ENCODE measurements around the gene CA12.

CA12 gene

DNA sequence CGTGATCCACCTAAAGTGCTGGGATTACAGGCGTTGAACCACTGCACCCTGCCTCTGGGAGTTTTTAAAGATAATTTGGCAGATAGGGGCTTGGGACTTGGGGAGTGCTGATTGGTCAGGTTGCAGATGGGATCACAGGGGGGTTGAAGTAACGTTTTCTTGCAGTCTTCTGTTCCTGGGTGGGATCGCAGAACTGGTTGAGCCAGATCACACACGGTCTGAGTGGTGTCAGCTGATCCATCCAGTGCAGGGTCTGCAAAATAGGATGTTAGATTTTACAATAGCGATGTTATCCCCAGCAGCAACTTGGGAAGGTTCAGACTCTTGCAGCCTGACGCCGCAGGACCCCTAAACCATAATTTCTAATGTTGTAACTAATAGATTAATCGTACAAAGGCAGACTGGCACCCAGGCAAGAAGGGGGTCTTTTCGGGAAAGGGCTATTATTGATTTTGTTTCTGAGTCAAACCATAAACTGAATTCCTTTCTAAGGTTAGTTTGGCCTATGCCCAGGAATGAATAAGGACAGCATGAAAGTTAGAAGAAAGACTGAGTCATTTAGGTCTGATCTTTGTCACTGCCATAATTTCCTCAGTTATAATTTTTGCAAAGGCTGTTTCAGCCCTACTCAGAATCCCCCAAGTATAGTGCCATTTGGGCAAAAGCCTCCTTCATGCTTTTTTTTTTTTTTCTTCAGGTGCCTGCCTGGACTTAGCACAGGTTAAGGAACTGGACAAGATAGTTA lies 1.5 kb upstream of the CA12 start:
- Histone ChIP-seq H3K4me3 (replicated peaks; ENCODE audit: insufficient read depth, low read length) (no peak overlapping the region), H3K27ac (replicated peaks) (no peak overlapping the region), H3K27me3 (ENCODE audit: insufficient read depth, poor library complexity, severe bottlenecking) (peaks cover 15% of the 10 kb centered on the region)
- no peak for DNase-seq (ENCODE audit: low read depth in 1 of 2, low spot score in 1 of 2)
- TF ChIP-seq, protein P1, sequence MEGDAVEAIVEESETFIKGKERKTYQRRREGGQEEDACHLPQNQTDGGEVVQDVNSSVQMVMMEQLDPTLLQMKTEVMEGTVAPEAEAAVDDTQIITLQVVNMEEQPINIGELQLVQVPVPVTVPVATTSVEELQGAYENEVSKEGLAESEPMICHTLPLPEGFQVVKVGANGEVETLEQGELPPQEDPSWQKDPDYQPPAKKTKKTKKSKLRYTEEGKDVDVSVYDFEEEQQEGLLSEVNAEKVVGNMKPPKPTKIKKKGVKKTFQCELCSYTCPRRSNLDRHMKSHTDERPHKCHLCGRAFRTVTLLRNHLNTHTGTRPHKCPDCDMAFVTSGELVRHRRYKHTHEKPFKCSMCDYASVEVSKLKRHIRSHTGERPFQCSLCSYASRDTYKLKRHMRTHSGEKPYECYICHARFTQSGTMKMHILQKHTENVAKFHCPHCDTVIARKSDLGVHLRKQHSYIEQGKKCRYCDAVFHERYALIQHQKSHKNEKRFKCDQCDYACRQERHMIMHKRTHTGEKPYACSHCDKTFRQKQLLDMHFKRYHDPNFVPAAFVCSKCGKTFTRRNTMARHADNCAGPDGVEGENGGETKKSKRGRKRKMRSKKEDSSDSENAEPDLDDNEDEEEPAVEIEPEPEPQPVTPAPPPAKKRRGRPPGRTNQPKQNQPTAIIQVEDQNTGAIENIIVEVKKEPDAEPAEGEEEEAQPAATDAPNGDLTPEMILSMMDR (IDR thresholded peaks at IDR 0.05; ENCODE audit: insufficient read depth, low read length) = no peak
- TF ChIP-seq SPI1 (IDR thresholded peaks at IDR 0.05; ENCODE audit: borderline replicate concordance, low read depth) = no peak
- no peak for TF ChIP-seq POLR2AphosphoS5 (IDR thresholded peaks at IDR 0.05; ENCODE audit: low read depth)
- TF ChIP-seq, protein P2, sequence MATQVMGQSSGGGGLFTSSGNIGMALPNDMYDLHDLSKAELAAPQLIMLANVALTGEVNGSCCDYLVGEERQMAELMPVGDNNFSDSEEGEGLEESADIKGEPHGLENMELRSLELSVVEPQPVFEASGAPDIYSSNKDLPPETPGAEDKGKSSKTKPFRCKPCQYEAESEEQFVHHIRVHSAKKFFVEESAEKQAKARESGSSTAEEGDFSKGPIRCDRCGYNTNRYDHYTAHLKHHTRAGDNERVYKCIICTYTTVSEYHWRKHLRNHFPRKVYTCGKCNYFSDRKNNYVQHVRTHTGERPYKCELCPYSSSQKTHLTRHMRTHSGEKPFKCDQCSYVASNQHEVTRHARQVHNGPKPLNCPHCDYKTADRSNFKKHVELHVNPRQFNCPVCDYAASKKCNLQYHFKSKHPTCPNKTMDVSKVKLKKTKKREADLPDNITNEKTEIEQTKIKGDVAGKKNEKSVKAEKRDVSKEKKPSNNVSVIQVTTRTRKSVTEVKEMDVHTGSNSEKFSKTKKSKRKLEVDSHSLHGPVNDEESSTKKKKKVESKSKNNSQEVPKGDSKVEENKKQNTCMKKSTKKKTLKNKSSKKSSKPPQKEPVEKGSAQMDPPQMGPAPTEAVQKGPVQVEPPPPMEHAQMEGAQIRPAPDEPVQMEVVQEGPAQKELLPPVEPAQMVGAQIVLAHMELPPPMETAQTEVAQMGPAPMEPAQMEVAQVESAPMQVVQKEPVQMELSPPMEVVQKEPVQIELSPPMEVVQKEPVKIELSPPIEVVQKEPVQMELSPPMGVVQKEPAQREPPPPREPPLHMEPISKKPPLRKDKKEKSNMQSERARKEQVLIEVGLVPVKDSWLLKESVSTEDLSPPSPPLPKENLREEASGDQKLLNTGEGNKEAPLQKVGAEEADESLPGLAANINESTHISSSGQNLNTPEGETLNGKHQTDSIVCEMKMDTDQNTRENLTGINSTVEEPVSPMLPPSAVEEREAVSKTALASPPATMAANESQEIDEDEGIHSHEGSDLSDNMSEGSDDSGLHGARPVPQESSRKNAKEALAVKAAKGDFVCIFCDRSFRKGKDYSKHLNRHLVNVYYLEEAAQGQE (IDR thresholded peaks at IDR 0.05; ENCODE audit: insufficient replicate concordance, low read depth) = no peak
- TF ChIP-seq GABPA (IDR thresholded peaks at IDR 0.05; ENCODE audit: low read depth) = no peak

DNA sequence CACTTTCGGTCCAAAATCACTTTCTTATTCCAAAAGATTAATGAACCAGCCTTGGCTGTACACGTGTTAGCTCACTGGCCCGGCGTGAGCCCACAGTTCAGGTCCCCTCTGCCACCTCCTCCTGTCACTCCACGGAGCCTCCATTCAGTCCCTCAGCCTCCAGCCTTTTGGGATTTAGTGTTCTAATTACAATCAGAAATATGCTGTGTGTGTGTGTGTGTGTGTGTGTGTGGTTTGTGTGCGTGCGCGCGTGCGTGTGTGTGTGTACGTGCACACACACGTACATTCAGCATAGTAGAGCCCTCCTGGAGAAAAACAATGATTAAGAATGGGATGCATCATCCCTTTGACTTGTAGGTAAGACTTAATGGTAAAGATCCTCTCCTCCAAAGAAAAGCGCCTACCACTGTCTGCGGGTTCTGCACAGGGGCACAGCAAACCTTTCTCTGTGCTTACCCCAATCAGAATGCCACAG lies 801 bp downstream of the CA12 start:
- Histone ChIP-seq H3K4me3 (replicated peaks; ENCODE audit: insufficient read depth, low read length) (no peak overlapping the region), H3K27ac (replicated peaks) (no peak overlapping the region), H3K27me3 (ENCODE audit: insufficient read depth, poor library complexity, severe bottlenecking) (peaks cover 15% of the 10 kb centered on the region)
- DNase-seq (ENCODE audit: low read depth in 1 of 2, low spot score in 1 of 2) = no peak
- TF ChIP-seq, protein P1 (IDR thresholded peaks at IDR 0.05; ENCODE audit: insufficient read depth, low read length) = no peak
- TF ChIP-seq, protein P2 (IDR thresholded peaks at IDR 0.05; ENCODE audit: insufficient replicate concordance, low read depth) = no peak
- TF ChIP-seq SPI1 (IDR thresholded peaks at IDR 0.05; ENCODE audit: borderline replicate concordance, low read depth) (no peak), POLR2AphosphoS5 (IDR thresholded peaks at IDR 0.05; ENCODE audit: low read depth) (no peak), GABPA (IDR thresholded peaks at IDR 0.05; ENCODE audit: low read depth) (no peak)

DNA sequence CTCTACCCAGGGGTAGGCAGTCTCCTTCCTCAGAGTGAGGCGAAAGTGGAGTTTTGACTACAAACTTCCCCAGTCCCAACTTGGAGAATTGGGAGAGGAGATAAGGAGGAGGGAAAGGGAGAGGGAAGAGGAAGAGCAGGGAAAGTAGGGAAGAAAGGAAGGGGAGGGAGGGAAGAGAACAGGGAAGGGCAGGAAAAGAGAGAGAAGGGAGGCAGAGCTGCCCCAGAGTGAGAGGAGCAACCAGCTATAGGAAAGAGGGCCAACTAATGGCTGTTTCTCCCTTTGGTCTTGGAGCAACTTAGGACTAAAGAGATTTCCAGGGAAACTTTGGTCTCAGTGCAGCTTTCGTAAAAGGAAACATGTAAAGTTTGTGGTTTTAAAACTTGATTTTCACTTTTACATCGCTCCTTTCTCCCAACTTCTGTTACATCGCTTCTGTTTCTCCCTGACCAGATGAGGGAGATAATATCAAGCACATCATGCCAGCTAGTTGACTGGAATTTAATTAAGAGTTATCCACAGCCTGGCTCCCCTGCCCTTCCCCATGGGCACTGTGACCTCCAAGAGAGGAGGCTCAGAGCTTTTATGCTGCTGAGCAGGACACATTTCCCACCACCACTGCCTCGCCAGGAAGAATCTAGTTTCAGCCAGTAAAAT lies 1.4 kb downstream of the CA12 start:
- no peak for TF ChIP-seq SPI1 (IDR thresholded peaks at IDR 0.05; ENCODE audit: borderline replicate concordance, low read depth)
- TF ChIP-seq, protein P2 (IDR thresholded peaks at IDR 0.05; ENCODE audit: insufficient replicate concordance, low read depth) = no peak
- peaks cover 15% of the 10 kb centered on the region for H3K27me3 ChIP-seq (ENCODE audit: insufficient read depth, poor library complexity, severe bottlenecking)

More for the DNA sequence above, 1.4 kb downstream of the CA12 start:
- Histone ChIP-seq H3K27ac (replicated peaks) (no peak overlapping the region), H3K4me3 (replicated peaks; ENCODE audit: insufficient read depth, low read length) (no peak overlapping the region)
- no peak for DNase-seq (ENCODE audit: low read depth in 1 of 2, low spot score in 1 of 2)
